Measurements from ENCODE around the gene NUP98.
A peak's percentile ranks its signal among the peaks of the same experiment; 100 is the strongest.

NUP98 gene

DNA sequence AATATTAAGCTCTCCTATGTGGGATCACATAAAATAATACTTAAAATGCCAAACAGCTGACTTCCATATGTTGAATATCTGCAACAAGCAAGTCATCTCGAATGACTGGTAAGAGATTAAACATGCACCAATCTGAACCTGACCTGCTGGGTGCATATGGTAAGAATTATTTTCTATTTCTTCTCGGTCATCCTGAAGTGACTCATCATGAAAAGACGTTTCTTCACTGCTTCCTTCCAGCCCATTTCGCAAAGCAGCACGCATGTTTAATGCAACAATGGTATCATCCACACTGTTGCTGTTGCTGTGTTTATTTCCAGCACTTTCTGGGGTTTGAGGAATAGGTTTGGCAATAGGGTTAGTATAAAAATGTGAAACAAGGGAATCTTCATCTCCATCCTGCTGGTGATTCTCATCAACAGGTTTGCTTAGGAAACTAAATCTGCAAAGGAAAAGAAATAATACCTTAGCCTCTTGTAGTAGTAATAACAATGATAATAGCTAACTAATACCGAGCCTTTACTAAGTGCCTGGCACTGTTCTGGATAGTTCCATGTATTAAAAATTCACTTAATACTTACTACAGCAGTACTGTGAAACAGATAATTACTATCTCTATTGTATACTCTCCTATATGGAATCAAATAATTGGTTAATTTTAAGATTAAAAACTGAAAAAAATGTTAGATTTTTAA is 74.2 kb downstream of the NUP98 start:
- DNase-seq = peak; percentile 98

DNA sequence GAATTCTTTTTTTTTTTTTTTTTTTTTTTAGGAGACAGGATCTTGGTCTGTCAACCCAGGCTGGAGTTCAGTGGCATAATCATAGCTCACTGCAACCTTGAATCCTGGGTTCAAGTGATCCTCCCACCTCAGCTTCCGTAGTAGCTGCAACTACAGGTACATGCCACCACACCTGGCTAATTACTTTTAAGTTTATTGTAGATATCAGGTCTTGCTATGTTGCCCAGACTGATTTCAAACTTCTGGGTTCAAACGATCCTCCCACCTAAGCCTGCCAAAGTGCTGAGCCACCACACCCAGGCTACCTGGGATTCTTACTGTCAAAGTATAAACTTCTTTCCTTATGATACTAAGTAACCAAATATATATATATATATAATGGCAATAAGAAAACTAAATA is 75.3 kb downstream of the NUP98 start:
- no peak for DNase-seq

DNA sequence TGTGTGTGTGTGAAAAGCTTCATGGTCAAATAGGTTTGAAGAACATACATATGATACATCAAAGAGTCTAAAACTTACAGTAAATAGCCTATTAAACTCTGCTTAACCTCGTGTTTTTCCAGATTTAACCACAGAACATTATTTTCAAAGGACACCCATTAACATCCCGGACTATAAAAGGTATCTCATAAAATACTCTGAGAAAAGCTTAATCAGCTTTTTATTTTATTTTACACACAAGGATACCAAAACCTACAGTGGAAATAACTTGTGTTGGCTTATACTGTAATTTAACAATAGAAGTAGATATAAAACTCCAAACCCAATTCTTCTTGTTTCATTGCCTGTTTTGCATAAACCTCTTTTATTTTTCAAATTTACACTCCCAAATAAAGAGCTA is 76.4 kb downstream of the NUP98 start:
- DNase-seq = no peak

DNA sequence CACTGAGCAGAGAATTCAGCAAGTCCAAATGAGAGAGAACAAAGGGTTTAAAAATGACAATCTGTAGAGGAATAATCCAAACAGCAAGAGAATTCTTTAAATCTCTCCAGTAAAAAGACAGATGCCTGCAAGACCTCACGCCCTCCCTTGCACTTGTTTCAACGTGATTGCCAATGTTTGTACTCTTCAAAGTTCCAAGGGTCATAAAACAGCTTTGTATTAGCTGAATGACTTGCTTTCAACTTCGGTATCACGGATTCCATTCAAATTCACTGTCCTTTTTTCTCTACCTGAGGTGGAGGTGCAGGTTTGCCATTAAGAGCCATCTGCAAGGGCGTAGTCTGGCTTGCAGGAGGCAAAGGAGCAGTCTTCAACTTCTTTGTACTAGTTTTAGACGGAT is 85.1 kb downstream of the NUP98 start:
- DNase-seq = no peak

DNA sequence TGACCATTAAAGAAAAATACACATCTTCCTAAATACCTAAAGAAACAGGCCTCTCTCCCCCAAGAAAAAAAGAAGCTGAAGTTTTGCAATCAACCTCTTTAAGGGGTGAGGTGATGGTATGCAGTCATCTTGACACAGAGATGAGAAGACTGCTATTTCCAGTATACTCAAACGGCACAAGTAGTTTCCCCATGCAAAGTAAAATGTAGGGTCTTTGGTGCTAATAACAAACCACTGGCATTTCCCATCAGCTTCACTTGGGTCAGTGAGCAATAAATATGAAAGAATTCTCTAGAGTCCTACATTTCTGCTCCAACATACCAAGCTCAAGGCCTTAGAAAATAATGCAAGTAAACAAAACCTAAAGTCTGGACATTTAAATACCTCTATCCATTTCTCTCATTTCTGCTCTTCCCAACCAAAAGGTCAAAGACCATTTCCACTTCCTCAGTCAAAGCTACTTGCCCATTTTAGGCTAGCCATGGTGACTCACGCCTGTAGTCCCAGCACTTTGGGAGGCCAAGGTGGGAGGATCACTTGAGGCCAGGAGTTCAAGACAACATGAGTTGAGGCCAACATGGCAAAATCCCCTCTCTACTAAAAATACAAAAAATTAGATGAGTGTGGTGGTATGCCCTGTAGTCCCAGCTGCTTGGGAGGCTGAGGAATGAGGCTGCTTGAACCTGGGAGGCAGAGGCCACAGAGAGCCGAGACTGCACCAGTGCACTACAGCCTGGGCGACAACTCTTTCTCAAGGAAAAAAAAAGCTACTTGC is 86.7 kb downstream of the NUP98 start:
- peak; percentile 32 for DNase-seq

DNA sequence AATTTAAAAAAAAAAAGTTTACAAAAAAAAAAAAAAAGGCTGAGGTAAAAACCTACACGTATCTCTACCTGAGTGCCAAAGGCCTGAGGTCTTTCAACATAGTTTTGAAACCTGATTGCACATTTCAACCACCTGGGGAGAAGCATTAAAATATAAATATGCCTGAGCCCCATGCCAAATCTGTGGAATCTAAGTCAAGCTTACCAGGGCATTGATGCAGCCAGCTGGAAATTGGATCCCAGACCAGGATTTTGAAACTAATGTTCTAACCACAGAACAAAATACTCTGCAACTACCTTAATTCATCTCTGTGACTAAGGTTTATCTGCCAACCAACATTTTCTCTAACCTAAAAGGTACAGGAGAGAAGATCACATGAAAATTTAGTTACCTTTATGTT is 87.4 kb downstream of the NUP98 start:
- no peak for DNase-seq

DNA sequence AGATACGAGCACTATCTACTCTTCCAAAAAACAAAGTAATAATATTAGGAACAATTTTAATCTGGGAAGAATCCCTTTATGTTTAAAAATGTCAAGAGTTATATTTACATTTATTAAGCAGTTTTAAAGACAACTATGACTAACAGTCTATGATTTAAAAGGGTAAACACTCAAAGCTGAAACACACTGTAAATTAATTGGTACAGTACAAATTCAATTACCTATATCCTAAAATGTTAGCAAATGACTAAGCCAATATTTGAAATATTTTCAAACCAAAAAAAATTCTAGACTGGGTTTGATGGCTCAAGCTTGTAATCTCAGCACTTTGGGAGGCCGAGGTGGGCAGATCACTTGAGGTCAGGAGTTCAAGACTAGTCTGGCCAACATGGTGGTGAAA is 90.2 kb downstream of the NUP98 start:
- peak; percentile 26 for DNase-seq

DNA sequence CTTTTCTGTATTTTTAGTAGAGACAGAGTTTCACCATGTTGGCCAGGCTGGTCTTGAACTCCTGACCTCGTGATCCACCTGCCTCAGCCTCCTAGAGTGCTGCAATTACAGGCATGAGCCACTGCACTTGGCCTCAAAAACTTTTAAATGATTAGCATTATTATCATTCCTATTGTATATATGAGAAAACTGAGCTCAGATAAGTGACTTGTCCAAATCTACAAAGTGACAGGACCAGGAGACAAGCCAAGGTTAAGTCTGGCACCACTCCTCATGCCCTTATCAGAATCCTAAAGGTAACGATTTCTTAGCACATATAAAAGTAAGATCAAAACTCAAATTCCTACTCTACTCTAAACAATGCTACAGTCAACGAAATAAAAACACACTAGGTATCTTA is 94.0 kb downstream of the NUP98 start:
- no peak for DNase-seq

DNA sequence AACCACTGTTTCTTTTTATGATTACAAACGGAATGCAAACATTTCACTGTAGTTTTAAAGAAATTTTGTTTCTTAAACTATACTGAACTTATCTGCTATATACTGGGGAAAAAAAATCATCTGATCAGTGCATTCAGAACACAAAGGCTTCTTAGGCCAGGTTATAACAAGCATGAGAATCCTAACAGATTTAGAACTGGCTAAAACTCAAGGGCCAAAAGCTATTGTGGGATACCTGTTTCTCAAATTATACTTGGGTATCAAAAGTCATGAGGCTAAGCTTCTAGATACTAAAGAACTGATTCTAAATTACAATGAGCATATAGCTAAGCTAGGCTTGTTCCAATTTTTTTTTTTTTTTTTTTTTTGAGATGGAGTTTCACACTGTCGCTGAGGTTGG is 96.4 kb downstream of the NUP98 start:
- DNase-seq = no peak

DNA sequence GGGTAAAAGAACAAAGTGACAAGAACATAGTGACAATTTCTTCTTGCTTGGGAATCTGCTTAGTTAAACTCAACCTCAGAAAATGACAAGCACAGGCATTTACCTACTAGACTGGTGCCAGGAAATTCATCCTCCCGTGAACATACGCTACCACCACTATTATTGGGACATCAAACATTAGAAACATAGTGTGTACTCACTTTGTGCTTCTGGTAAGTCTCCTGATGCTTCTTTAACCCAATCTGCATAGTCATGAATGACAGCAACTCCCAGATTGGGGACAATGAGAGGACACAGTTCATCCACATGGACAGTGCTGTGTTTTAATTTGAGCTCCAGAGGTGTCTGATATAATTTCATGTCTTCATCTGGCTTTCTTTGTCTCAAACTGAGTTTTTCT is 96.9 kb downstream of the NUP98 start:
- no peak for DNase-seq

DNA sequence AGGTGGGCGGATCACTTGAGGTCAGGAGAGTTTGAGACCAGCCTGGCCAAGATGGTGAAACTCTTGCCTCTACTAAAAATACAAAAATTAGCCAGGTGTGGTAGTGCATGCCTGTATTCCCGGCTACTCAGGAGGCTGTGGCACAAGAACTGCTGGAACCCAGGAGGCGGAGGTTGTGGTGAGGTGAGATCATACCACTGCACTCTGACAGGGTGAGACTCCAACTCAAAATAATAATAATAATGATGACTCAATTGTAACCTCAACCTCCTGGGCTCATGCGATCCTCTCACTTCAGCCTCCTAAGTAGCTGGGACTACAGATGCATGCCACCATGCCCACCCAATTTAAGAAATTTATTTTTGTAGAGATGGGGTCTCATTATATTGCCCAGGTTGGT is 110.6 kb downstream of the NUP98 start:
- peak; percentile 14 for DNase-seq

DNA sequence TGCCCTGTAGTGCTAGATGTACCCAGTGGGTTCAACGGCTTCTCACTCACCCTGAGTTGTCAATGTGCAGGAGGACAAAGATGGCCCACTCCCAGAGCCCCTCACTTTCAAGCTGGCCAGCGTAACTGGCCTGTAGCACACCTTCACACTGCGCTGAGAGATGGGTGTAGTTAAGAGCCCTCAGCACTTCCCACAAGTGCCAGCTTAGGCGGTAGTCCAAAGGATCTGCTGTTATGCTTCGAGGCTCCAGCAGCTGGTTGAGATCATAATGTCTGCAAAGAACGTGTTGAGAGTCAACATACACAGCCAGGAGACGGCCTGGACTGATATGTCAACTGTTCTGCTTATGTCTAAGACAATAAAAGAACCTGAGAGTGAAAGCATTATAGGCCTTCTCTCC is 111.4 kb downstream of the NUP98 start:
- no peak for DNase-seq

DNA sequence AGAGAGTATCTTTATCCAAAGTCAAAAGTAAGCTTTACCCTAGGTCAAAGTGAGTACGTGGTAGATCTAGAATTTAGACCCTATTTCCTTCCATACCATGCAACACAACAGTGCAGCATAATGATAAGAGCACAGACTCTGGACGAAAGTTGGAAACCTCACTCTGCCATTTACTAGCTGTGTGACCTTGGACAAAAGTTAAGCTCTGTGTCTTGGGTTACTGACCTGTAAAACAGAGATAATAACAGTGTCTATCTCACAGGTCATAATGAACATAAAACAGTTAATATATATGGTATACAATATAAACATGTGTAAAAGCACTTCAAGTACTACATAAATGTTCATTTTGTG is 112.6 kb downstream of the NUP98 start:
- DNase-seq = no peak

DNA sequence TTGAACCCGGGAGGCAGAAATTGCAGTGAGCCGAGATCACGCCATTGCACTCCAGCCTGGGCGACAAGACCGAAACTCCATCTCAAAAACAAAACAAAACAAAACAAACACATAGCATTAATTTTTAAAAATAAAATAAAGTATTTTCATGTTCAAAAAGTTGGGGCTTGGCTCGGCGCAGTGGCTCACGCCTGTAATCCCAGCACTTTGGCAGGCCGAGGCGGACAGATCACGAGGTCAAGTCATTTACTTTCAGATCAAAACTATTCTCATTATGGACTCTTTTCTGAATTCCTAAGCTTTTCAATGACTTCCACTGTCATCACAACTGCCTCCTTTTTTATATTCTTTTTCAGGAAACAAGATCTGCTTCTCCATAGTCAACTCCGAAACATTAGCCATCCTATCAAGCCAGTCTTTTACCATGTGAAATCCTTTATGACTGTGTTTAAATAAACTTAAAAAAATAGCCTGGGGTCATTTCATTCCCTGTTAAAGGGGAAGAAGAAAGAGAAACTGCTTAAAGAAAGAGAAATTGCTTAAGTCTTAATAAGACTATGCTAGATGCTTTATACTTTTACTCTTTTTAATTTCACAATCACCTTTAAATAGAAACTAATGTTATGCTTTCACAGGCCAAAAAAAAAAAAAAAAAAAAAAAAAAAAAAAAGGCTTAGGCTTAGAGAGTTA is 113.1 kb downstream of the NUP98 start:
- DNase-seq = no peak

DNA sequence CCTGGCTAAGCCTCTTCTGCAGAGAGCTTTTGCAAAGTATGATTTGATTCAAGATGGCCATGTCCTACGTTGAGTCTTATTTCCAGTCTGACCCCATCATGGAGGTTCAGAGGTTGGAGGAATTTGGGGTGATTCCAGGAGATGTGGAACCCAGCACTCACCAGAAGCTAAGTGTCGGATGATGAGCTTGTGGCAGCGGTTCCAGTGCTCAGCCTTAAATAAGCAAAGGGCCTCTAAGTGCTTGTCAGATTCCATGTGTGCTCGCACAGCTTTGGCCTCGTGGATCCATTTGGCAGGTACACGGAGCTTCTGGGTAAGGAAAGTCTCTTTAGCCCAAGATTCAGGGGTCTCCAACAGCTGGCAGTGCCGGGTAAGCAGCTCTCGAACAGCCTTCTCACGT is 114.3 kb downstream of the NUP98 start:
- no peak for DNase-seq

DNA sequence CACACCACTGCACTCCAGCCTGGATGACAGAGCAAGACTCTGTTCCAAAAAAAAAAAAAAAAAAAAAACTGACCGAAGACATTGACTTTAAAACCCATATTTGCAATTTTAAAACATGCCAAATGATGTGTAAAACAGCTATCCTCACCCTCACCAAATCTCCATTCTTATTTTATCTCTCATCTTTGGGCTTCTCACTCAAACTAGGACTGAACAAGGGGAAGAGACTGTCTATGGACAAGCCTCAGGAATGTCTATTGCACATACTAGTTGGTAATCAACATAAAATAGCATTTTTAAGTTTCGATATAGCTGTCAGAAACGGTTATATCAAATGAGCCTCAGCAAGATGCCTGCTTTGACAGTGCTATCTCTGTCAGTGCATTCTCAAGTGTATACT is 118.3 kb downstream of the NUP98 start:
- no peak for DNase-seq

DNA sequence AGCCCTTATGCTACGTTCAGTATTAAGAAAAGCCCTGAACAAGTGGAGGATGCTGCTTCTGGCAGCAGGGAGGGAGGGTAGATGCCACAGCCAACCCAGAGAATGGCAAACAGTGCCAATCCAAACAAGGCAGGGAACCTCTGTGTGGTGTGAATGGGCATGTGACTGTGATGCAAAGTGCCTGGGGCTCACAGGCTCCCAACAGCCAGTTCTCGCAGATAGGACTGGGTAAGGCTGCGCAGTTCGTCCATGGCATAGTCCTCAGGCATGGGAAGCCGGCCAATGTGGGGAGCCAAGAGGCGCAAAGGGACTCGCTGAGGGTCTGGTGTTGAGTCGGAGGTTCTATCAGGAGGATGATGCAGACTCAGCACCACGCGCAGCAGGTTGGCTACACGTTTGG is 121.4 kb downstream of the NUP98 start:
- no peak for DNase-seq

DNA sequence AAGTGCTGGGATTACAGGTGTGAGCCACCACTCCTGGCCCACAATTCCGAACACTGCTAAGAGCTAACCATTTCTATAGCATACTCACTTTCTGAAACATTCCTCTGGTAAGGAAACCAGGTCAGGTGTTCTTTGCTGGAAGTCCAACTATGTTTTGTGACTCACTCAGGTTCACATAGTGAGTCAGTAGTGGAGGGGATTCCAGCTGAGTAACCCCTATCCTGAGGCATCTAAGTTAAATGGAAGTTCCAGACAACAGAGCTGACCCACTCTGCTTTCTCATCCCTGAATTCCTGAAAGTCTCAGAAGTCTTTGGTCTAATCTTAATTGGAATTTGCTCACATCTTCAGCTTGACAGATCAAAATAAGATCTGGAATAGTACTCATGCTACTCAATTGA is 123.2 kb downstream of the NUP98 start:
- peak; percentile 66 for DNase-seq

DNA sequence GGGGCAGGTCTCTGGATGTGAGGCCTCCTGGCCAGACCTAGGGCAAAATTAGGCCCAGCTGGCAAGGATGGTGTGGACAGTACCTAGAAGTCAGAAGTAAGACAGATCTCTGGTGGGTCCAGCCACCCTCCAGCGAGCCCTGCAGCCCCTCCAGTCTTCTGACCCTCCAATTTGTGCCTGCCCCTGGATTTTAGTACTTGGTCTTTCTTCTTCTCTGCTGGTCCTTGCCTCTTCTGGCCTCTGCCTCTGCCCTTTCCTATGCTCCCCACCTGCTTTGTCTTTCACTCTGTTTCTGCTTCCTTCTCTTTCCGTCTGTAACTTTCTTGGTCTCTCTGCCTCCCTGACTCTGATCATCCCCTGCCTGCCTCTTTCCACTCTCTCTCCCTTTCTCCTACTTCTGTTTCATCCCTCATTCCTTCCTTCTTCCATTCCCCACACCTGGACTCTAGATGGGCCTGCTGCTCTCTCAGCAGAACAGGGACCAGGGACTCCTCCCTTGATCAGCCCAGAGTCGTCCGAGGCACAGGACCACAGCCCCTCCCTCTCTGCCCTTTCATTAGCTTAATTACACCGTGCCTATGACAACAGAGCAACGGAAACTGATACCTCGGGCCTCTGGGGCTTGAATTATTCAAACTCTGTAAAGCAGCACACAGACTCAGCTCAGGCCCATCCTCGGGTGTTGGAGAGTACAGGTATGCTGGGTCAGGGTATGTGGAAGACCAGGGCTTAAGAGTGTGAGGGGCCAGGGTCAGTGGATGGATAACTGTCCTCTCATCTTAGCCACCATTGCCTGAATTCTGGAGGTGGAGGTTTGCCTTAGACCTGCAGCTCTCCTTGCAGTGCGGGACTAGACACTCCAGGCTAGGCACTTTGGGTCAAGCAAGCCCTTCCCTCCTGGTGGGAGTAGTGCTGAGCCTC is 125.8 kb downstream of the NUP98 start, which contains the start of gene CHRNA10:
TSS of gene CHRNA10 (minus strand) at position 51 of the 921 bp plus-strand sequence. CDS start 72 bp downstream, outside the sequence.
- DNase-seq = no peak

DNA sequence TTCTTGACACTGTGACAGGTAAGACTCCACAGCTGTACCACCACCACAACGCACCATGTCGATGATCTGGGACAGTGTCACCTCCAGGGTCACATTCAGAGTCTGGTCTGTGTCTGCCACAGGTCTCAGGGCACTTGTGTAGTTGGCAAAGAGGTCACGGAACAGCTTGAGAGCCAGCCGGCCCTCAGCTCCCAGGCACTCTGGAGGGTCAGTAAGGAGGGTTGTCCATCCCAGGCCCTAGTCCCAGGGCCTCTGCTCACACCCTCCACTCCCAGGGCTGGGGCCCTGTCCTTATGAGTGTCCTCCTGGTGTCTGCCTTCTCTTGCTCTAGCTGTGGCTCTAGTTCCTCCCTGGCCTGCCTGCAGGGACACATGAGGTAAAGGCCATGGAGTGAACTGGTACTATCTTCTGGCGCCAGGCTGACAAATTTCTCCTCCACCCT is 127.6 kb downstream of the NUP98 start:
- no peak for DNase-seq

DNA sequence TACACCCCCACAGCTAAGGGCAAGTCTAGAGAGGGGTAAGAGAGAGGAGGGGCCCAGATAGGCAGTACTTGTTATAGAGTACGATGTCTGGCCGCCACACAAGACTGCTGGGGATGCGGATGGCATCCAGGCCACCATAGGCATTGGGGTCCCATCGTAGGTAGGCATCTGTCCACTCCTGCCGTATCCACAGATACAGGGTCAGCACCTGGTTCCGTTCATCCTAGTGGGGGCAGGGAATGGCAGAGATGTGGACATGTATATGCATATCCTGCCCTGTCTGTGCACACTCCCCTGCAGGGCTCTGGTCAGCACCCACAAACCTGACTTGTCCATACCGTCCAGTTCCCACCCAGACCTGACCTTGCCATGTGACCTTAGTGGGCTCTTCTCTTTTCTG is 128.2 kb downstream of the NUP98 start:
- no peak for DNase-seq

DNA sequence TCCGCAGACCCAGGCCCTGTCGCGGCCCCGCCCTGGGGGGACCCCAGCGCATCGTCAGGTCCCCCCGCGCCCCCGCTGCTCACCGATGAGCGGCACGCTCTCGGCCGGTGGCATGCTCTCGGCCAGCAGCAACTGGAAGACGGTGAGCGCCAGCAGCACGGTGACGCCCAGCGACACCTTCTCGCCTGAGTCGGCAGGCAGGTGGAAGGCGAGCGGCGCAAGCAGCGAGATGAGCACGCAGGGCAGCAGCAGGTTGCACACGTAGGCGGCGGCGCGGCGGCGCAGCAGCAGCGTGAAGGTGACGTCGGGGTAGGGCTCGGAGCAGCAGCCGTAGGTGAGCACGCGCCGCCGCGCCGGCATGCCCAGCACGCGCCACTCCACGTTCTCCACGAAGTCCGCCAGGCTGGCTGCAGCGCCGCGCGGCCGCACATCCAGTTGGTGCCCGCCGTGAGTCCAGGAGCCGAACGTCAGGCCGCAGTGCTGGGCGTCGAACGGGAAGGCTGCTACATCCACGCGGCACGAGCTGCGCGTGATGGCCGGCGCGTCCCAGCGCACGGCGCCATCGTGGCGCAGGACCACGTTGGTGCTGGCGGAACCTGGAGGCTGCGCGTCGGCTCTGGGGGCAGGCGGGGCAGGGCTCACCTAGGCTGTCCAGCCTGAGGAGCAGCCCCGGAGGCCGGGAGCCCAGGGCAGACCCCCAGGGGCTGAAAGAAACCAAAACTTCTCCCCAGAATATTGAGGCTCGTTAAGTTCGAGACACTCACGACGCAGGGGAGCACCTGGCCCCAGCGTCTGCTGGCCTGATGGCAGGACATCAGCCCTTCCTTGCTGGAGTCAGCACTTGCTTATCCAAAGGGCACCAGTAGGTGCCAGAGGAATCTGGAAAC is 130.0 kb downstream of the NUP98 start:
- DNase-seq = no peak
